IMR-90 (cell line): ENCODE measurements around the gene CSF1. TPM values are rescaled to one million over a fixed set of nuclear protein-coding genes. Genes with fewer than 3 reads are reported as not detected.

Experiments used
- ATAC-seq: fragments of 200-7000 bp; cut with Tn5 transposase; 2 replicates; pipeline ENCODE4 v1.9.1; 2020; ENCODE audit warnings: low read depth, mild to moderate bottlenecking, moderate library complexity
- BruUV-seq: library from RNA; stranded (reverse); fragments of 400-500 nt; replicated peaks from 2 replicates; lab custom pipeline; 2021; lab: Mats Ljungman, UMichigan
- CTCF ChIA-PET: fragments of 300-600 bp; formaldehyde crosslinking; extraction: SDS; loops from one replicate; lab custom pipeline; 2021; ENCODE audit warnings: antibody characterized with exemption; lab: Yijun Ruan, JAX
- POLR2A ChIA-PET: fragments of 300-600 bp; sonication (Branson Sonifier 250); formaldehyde crosslinking; loops from one replicate; lab custom pipeline; 2022; ENCODE audit warnings: antibody characterized with exemption; ENCODE audit not compliant: unreplicated experiment; lab: Charles Lee
- DNase-seq: peaks from one replicate; pipeline ENCODE4 v3.0.0; 2013
- H2AFZ ChIP-seq: replicated peaks from 2 replicates; pipeline ENCODE3; 2013; ENCODE audit warnings: low read length, mild to moderate bottlenecking; ENCODE audit not compliant: poor library complexity
- H2AK5ac ChIP-seq: 2 replicates; pipeline ENCODE4 v1.6.1; 2013; ENCODE audit warnings: low read depth, low read length, inconsistent platforms
- H2AK9ac ChIP-seq: replicated peaks from 2 replicates; pipeline ENCODE3; 2013; ENCODE audit warnings: mild to moderate bottlenecking, low read depth, low read length, moderate library complexity; ENCODE audit not compliant: poor library complexity
- H2BK120ac ChIP-seq: 2 replicates; pipeline ENCODE4 v1.6.1; 2013; ENCODE audit warnings: low read depth, low read length, inconsistent platforms
- H2BK15ac ChIP-seq: 3 replicates; pipeline ENCODE4 v1.6.1; 2013; ENCODE audit warnings: low read depth, low read length, inconsistent platforms
- H2BK20ac ChIP-seq: 2 replicates; pipeline ENCODE4 v1.6.1; 2013; ENCODE audit warnings: low read depth, mild to moderate bottlenecking, inconsistent platforms, low read length, moderate library complexity
- H2BK5ac ChIP-seq: 2 replicates; pipeline ENCODE4 v1.6.1; 2013; ENCODE audit warnings: mild to moderate bottlenecking, low read depth, low read length, inconsistent platforms; ENCODE audit not compliant: poor library complexity, severe bottlenecking
- H3K14ac ChIP-seq: replicated peaks from 2 replicates; pipeline ENCODE4 v1.6.1; 2013; ENCODE audit warnings: low read depth, low read length, inconsistent platforms
- H3K18ac ChIP-seq: 2 replicates; pipeline ENCODE4 v1.6.1; 2013; ENCODE audit warnings: low read depth, low read length, control low read depth
- H3K23ac ChIP-seq: 2 replicates; pipeline ENCODE4 v1.6.1; 2013; ENCODE audit warnings: low read depth, low read length, inconsistent platforms
- H3K27ac ChIP-seq: 2 replicates; pipeline ENCODE4 v1.5.1; 2013; ENCODE audit warnings: mild to moderate bottlenecking, control low read depth, low read length; ENCODE audit not compliant: insufficient read depth
- H3K27me3 ChIP-seq: 2 replicates; pipeline ENCODE4 v1.6.1; 2013; ENCODE audit warnings: low read length; ENCODE audit not compliant: control insufficient read depth, insufficient read depth
- H3K36me3 ChIP-seq: 2 replicates; pipeline ENCODE4 v1.6.1; 2013; ENCODE audit warnings: low read length, mixed read lengths; ENCODE audit not compliant: control insufficient read depth, insufficient read depth
- H3K4ac ChIP-seq: 2 replicates; pipeline ENCODE4 v1.6.1; 2013; ENCODE audit warnings: low read depth, low read length, inconsistent platforms
- H3K4me1 ChIP-seq: 2 replicates; pipeline ENCODE4 v1.6.1; 2013; ENCODE audit warnings: low read length, mixed read lengths; ENCODE audit not compliant: control insufficient read depth, insufficient read depth
- H3K4me2 ChIP-seq: 2 replicates; pipeline ENCODE4 v1.6.1; 2013; ENCODE audit warnings: low read depth, mild to moderate bottlenecking, control low read depth, low read length, moderate library complexity
- H3K4me3 ChIP-seq: 2 replicates; pipeline ENCODE4 v1.5.1; 2013; ENCODE audit warnings: low read depth, mild to moderate bottlenecking, control low read depth, low read length, moderate library complexity; ENCODE audit not compliant: insufficient read depth
- H3K56ac ChIP-seq: 2 replicates; pipeline ENCODE4 v1.6.1; 2013; ENCODE audit warnings: low read length, inconsistent platforms; ENCODE audit not compliant: insufficient read depth; ENCODE audit errors: extremely low read depth
- H3K79me1 ChIP-seq, 2 experiments: 2 replicates each; pipeline ENCODE4 v1.6.1; 2013; ENCODE audit warnings: low read length in 2 of 2, inconsistent platforms in 1 of 2, low read depth in 1 of 2
- H3K9ac ChIP-seq: 2 replicates; pipeline ENCODE4 v1.6.1; 2013; ENCODE audit warnings: low read depth, low read length, control low read depth
- H3K9me1 ChIP-seq: 2 replicates; pipeline ENCODE4 v1.6.1; 2013; ENCODE audit warnings: low read length, inconsistent platforms; ENCODE audit not compliant: insufficient read depth
- H3K9me3 ChIP-seq: 2 replicates; pipeline ENCODE4 v1.6.1; 2013; ENCODE audit warnings: low read length; ENCODE audit not compliant: control insufficient read depth, insufficient read depth
- H4K20me1 ChIP-seq: 2 replicates; pipeline ENCODE4 v1.6.1; 2013; ENCODE audit warnings: low read length, inconsistent platforms; ENCODE audit not compliant: insufficient read depth
- H4K5ac ChIP-seq: 2 replicates; pipeline ENCODE4 v1.6.1; 2013; ENCODE audit warnings: mild to moderate bottlenecking, low read depth, low read length, control low read depth
- H4K8ac ChIP-seq, 2 experiments: 2 replicates each; pipeline ENCODE4 v1.6.1; 2013; ENCODE audit warnings: low read depth in 2 of 2, low read length in 2 of 2, control low read depth in 1 of 2, inconsistent platforms in 1 of 2
- H4K91ac ChIP-seq: 2 replicates; pipeline ENCODE4 v1.6.1; 2013; ENCODE audit warnings: low read depth, low read length, inconsistent platforms; ENCODE audit not compliant: insufficient read depth
- FOS ChIP-seq: fragments of 150-350 bp; IDR thresholded peaks from 2 replicates; pipeline ENCODE4 v1.6.1; 2016; ENCODE audit warnings: low read depth, low read length
- MXI1 ChIP-seq: IDR thresholded peaks from 2 replicates; pipeline ENCODE4 v1.6.1; 2012; ENCODE audit warnings: low read depth, mild to moderate bottlenecking, low read length, moderate library complexity, borderline replicate concordance
- POLR2A ChIP-seq: IDR thresholded peaks from 2 replicates; pipeline ENCODE4 v1.6.1; 2012; ENCODE audit warnings: mild to moderate bottlenecking, low read depth, low read length
- RFX5 ChIP-seq: IDR thresholded peaks from 2 replicates; pipeline ENCODE4 v1.8.0; 2012; ENCODE audit warnings: low read depth, mild to moderate bottlenecking, low read length, moderate library complexity
- WGBS, 2 experiments: methylation state at CpG; one replicate each; pipeline versions ENCODE4 v1.1.5 to v1.1.7; 2013; ENCODE audit warnings: missing lambda C conversion rate in 2 of 2; ENCODE audit not compliant: insufficient read length in 1 of 2; ENCODE audit errors: extremely low coverage in 2 of 2; 5-methylcytosine and 5-hydroxymethylcytosine counted together
- dilution Hi-C: fragments of 300-500 bp; cut with HindIII; formaldehyde crosslinking; loops from one replicate; pipeline ENCODE4 v1.14.3; 2018; ENCODE audit warnings: low sequenced_read_pairs; ENCODE audit not compliant: unreplicated experiment
- in situ Hi-C: fragments of 300-500 bp; cut with MboI; formaldehyde crosslinking; loops from 3 replicates; pipeline ENCODE4 v1.14.3; 2019; ENCODE audit warnings: low sequenced_read_pairs, inconsistent platforms, mixed read lengths
- intact Hi-C: fragments of 100-400 bp; cut with micrococcal nuclease; formaldehyde crosslinking; loops from 2 replicates; pipeline ENCODE4 v1.10.0; 2022
- polyA plus RNA-seq, 3 experiments: library from polyadenylated mRNA; depleted of rRNA; stranded (reverse); fragments of >200 nt; gene quantifications; 2 replicates each; pipeline ENCODE4 v1.2.3, GENCODE V29; 2012; ENCODE audit warnings: low replicate concordance in 1 of 3
- total RNA-seq: library from RNA; depleted of rRNA; stranded (reverse); fragments of >200 nt; gene quantifications from 2 replicates; pipeline ENCODE4 v1.2.3, GENCODE V29; 2012

CSF1 gene
- total and polyA plus RNA-seq, 2 of the 4 experiments (the other 2 are of a cell fraction), result 14.3 to 22.0 TPM

DNA sequence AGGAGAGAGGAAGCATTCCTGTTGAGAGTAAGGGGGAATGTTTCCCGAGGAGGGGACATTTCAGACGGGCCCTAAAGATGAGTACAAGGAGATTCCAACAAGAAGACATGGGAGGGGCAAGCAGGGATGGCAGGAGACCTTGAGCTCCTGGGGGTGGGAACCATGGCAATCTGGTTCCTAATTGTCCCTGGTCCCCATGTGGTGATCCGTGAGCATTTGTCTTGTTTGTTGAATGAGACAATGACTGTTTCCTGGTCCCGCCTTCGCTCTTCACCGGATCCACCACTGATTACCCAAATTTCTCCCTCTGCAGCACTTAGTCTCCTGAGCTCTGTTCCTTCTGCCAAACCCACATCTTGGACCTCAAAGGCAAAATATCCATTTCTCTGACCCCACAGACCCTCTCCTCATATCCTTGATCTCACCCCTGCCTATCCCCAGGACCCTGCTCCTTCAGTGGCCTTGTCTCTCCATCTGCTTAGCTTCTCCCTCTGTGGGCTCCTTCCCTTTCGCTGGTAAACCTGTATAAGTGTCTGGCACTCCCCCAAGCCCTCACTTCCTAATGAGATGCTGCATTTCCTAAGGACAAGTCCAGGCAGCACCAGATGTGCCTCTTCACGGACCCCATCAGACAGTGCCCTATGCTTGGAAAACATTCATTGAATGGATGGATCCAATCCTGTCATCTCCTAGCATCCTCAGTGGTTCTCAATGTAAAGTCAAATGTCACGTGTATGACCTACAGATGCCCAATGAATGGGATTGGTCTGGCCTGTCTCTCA is 8.3 kb upstream of the CSF1 start (continued):
- no peak for TF ChIP-seq FOS

DNA sequence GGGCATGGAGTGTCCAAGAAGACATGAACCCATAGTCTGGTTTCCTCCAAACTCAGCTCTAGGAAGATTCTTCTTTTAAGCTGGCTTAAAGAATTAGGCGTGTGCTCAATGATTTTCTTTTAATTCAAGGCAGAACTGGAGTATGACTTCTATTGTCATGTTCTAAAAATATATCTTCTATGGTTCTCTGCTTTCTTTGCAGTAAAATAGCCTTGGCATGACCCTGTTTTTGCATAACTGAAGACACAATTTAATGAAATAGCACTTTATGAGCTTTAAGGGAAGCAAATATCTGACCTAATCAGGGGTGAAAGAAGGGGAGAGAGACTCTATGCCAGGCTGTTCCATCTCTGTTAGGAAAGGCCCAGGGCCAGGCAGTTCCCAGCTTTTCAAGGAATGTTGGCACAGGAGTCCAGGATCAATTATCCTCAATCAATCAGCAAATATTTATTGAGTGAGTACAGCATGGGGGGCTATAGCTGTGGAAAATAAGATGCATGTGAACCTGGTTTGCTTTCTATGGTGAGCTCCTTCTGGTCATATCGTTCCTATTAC is 7.2 kb upstream of the CSF1 start:
- Histone ChIP-seq H4K20me1 (no peaks in the 10 kb centered on the region), H3K18ac (no peak overlapping the region), H3K9ac (no peak overlapping the region), H3K14ac (no peak overlapping the region), H3K4me1 (no peaks in the 10 kb centered on the region), H3K27ac (no peak overlapping the region), H4K91ac (no peak overlapping the region), H2BK120ac (no peak overlapping the region), H3K23ac (no peak overlapping the region), H2BK15ac (no peak overlapping the region), H3K4ac (no peak overlapping the region), H4K8ac (no peak overlapping the region), H3K79me1 (no peaks in the 10 kb centered on the region), H3K9me1 (peaks cover 12% of the 10 kb centered on the region; the same call in 1 of the 2 replicates), H2BK20ac (no peak overlapping the region), H3K4me2 (no peak overlapping the region), H3K36me3 (no peaks in the 10 kb centered on the region), H2AFZ (no peak overlapping the region), H3K4me3 (no peak overlapping the region), H4K5ac (no peak overlapping the region), H2AK5ac (no peak overlapping the region), H2AK9ac (no peak overlapping the region), H3K27me3 (no peaks in the 10 kb centered on the region; the same call in 1 of the 2 replicates), H2BK5ac (no peak overlapping the region), H3K56ac (no peak overlapping the region), H3K9me3 (no peaks in the 10 kb centered on the region)
- no peak for TF ChIP-seq FOS
- TF ChIP-seq RFX5, result no peak
- TF ChIP-seq MXI1, result no peak
- TF ChIP-seq POLR2A, result no peak
- CTCF ChIA-PET, result no interaction called here
- POLR2A ChIA-PET, result no interaction called here
- dilution Hi-C loops (no loop called here), in situ Hi-C loops (loop anchor here (25.0 kb wide), 1 partner anchor 116 kb away; no protein-coding TSS in a partner anchor), intact Hi-C loops (no loop called here)
- BruUV-seq, result no TSS peak
- no peak for DNase-seq
- ATAC-seq, result no peak
- no CpG with 5 or more reads among the region's 2 CpGs for WGBS, 2 experiments
